Hepatocyte (in vitro differentiated cells): ENCODE measurements around the gene AP2A2.

Source experiments
- CTCF ChIP-seq: fragments of 200-600 bp; sonication (generic); IDR thresholded peaks from 2 replicates; pipeline ENCODE4 v1.5.1; 2016; ENCODE audit warnings: antibody characterized with exemption, mild to moderate bottlenecking; ENCODE audit not compliant: poor library complexity
- EZH2 ChIP-seq: fragments of 200-600 bp; sonication (generic); IDR thresholded peaks from 2 replicates; pipeline ENCODE4 v1.6.1; 2016; ENCODE audit warnings: antibody characterized with exemption, mild to moderate bottlenecking, borderline replicate concordance

- TF ChIP-seq CTCF (no peak), EZH2 (no peak)
Observed at GRCh38 chr11:1022411-1022810, 96.7 kb downstream of the AP2A2 start.
